Chondrocyte (in vitro differentiated cells): Measurements from ENCODE around the gene NPSR1. TPM values are rescaled to one million over a fixed set of nuclear protein-coding genes. Genes with fewer than 3 reads are reported as not detected.

Experiments used
- DNase-seq: peaks from one replicate; pipeline ENCODE4 v3.0.0; 2021; ENCODE audit warnings: mixed read lengths, low spot score
- H3K27ac Mint-ChIP-seq: one replicate; pipeline ENCODE4 v1.8.0; 2021; ENCODE audit warnings: mild to moderate bottlenecking, moderate library complexity, mixed read lengths; ENCODE audit not compliant: unreplicated experiment
- H3K27me3 Mint-ChIP-seq: 2 replicates; pipeline ENCODE4 v1.8.0; 2021; ENCODE audit warnings: low read depth, mixed read lengths
- H3K36me3 Mint-ChIP-seq: 2 replicates; pipeline ENCODE4 v1.8.0; 2021; ENCODE audit warnings: low read depth, mixed read lengths
- H3K4me1 Mint-ChIP-seq: 2 replicates; pipeline ENCODE4 v1.8.0; 2021; ENCODE audit warnings: low read depth, mild to moderate bottlenecking, mixed read lengths
- H3K4me3 Mint-ChIP-seq: one replicate; pipeline ENCODE4 v1.8.0; 2021; ENCODE audit warnings: mild to moderate bottlenecking, moderate library complexity, mixed read lengths; ENCODE audit not compliant: unreplicated experiment
- H3K9me3 Mint-ChIP-seq: 2 replicates; pipeline ENCODE4 v1.8.0; 2021; ENCODE audit warnings: low read depth, mixed read lengths
- total RNA-seq: library from RNA; stranded (reverse); gene quantifications from 3 replicates; pipeline ENCODE4 v1.2.1, GENCODE V29; 2021
- TF ChIP-seq, protein P1 (sequence below): fragments of 200-600 bp; sonication (generic); IDR thresholded peaks from 2 replicates; pipeline ENCODE4 v1.5.0; 2021; ENCODE audit warnings: antibody characterized with exemption, mild to moderate bottlenecking, moderate library complexity

The NPSR1 gene
- total RNA-seq, 1 donor from 2014 or later, result not detected

DNA sequence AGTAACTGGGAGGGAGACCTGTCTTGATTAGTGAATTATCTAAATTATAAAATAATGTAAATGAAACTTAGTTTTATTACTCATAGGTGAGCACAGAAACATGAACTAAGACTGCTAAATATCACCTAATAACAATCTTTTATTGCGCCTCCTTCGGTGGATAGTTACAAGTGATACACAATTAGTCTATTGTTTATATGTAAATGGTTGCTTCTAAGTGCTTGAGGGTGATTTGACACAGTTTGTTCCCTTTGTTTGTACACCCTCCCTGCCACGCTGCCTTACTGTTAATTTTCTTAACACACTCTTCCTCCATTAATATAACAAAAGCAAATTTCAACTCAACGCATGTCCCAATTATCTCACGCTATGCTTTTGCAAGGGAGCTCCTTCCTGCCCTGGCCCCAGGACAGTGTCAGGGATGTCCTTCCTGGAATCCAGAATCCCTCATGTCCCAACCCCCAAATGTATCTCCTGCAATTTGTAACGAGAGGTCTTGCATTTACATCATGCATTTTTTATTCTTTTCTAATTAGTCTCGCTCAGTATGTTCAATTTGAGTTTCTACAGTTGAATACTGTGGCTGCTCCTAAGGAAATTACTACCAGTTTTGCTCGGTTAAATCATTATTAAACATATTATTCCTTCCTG, 4.2 kb downstream of the NPSR1 start:
- no peaks in the 10 kb centered on the region for H3K9me3 Mint-ChIP-seq
- H3K27me3 Mint-ChIP-seq, result peaks cover 27% of the 10 kb centered on the region
- H3K4me3 Mint-ChIP-seq, result no peak overlapping the region
- TF ChIP-seq, protein P1, sequence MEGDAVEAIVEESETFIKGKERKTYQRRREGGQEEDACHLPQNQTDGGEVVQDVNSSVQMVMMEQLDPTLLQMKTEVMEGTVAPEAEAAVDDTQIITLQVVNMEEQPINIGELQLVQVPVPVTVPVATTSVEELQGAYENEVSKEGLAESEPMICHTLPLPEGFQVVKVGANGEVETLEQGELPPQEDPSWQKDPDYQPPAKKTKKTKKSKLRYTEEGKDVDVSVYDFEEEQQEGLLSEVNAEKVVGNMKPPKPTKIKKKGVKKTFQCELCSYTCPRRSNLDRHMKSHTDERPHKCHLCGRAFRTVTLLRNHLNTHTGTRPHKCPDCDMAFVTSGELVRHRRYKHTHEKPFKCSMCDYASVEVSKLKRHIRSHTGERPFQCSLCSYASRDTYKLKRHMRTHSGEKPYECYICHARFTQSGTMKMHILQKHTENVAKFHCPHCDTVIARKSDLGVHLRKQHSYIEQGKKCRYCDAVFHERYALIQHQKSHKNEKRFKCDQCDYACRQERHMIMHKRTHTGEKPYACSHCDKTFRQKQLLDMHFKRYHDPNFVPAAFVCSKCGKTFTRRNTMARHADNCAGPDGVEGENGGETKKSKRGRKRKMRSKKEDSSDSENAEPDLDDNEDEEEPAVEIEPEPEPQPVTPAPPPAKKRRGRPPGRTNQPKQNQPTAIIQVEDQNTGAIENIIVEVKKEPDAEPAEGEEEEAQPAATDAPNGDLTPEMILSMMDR, result no peak
- no peaks in the 10 kb centered on the region for H3K4me1 Mint-ChIP-seq
- no peak for DNase-seq
- H3K36me3 Mint-ChIP-seq, result no peaks in the 10 kb centered on the region
- H3K27ac Mint-ChIP-seq, result no peak overlapping the region

DNA sequence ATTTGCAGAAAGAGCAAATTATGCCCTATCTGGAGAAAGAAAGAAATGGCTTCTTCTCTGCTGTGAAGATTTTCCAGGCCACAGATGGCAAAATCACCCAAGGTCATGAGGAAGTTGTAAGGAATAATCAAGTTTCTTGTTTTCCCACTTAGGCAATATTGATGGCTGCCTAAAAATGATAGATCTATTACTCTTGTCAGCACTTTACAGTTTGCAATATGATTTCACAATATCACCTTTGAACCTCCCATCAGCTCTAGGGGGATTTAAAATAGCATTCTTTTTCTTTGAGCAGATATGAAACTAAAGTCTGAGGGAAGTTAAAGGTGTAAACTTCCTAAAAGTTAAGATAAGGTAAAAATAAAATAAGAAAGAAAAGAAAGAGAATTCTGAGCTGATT, 6.7 kb downstream of the NPSR1 start:
- TF ChIP-seq, protein P1, result no peak
- H3K27me3 Mint-ChIP-seq, result peaks cover 28% of the 10 kb centered on the region
- no peaks in the 10 kb centered on the region for H3K36me3 Mint-ChIP-seq
- H3K9me3 Mint-ChIP-seq, result no peaks in the 10 kb centered on the region
- no peak overlapping the region for H3K27ac Mint-ChIP-seq
- DNase-seq, result no peak
- H3K4me1 Mint-ChIP-seq, result no peaks in the 10 kb centered on the region
- H3K4me3 Mint-ChIP-seq, result no peak overlapping the region

- TF ChIP-seq, protein P1, result no peak
Observed at GRCh38 chr7:34672430-34672829, 14.4 kb downstream of the NPSR1 start.

GRCh38 chr7:34673066-34673465, 15.0 kb downstream of the NPSR1 start:
- DNase-seq, result no peak
- Mint-ChIP-seq H3K4me1 (no peaks in the 10 kb centered on the region), H3K9me3 (no peaks in the 10 kb centered on the region), H3K36me3 (no peaks in the 10 kb centered on the region), H3K4me3 (no peak overlapping the region), H3K27me3 (peaks cover 4% of the 10 kb centered on the region), H3K27ac (no peak overlapping the region)
- TF ChIP-seq, protein P1, result no peak

More at GRCh38 chr7:34672430-34672829, 14.4 kb downstream of the NPSR1 start:
- Mint-ChIP-seq H3K4me3 (no peak overlapping the region), H3K36me3 (no peaks in the 10 kb centered on the region), H3K9me3 (no peaks in the 10 kb centered on the region), H3K27ac (no peak overlapping the region), H3K27me3 (peaks cover 4% of the 10 kb centered on the region), H3K4me1 (no peaks in the 10 kb centered on the region)
- DNase-seq, result no peak

- TF ChIP-seq, protein P1, result peak; percentile 73
- H3K9me3 Mint-ChIP-seq, result no peaks in the 10 kb centered on the region
- H3K4me1 Mint-ChIP-seq, result no peaks in the 10 kb centered on the region
- H3K4me3 Mint-ChIP-seq, result no peak overlapping the region
- H3K27me3 Mint-ChIP-seq, result peaks cover 1% of the 10 kb centered on the region
- no peaks in the 10 kb centered on the region for H3K36me3 Mint-ChIP-seq
- H3K27ac Mint-ChIP-seq, result no peak overlapping the region
- DNase-seq, result no peak
Observed at GRCh38 chr7:34675749-34676374, 17.8 kb downstream of the NPSR1 start.
